Measurements from ENCODE around the gene TENM4.

DNA sequence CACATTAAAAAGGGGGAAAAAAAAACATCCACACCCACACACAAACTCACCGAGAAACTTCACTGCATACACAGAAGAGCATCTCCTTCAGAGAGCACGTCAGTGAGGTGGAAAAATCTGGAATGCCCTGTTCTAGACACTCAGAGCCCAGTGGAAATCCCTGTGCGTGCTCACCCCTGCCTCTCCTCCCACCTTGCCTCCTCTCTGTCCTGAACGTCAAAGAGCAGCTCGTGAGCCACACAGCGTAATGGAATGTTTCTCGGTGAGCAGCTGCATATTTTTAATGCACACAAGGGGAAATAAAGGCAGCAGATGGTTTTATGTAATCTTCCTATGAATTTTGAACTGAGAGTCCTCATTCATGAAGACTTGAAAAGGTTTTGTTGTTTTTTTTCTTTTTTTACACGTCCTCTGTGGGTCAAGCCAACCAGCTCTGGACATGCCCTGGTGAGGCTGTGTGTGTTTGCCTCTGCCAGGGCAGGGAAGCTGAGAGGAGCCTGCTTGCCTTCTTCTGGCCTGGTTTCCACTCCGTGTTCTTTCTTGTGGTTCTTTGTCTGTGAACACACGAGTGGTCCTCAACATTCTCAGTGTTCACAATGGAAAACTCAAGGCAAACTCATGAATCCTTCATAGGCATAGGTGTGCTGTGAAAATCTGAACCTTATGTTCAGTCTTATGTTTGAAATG lies 219.2 kb downstream of the TENM4 start:
- TF ChIP-seq CTCF (IDR thresholded peaks at IDR 0.05) (no peak), POLR2A (IDR thresholded peaks at IDR 0.05) (no peak)
